Caco-2 (cell line): ENCODE data around the gene LRIG3. TPM values are rescaled to one million over a fixed set of nuclear protein-coding genes. Genes with fewer than 3 reads are reported as not detected.

Experiments
- BruUV-seq: library from RNA; stranded (reverse); fragments of 400-500 nt; replicated peaks from 2 replicates; lab custom pipeline; 2021; lab: Mats Ljungman, UMichigan
- CTCF ChIA-PET: fragments of 300-600 bp; sonication (Branson Sonifier 250); formaldehyde crosslinking; loops from one replicate; lab custom pipeline; 2022; ENCODE audit warnings: antibody characterized with exemption; lab: Charles Lee
- POLR2A ChIA-PET: fragments of 300-600 bp; sonication (Branson Sonifier 250); formaldehyde crosslinking; loops from one replicate; lab custom pipeline; 2022; ENCODE audit warnings: antibody characterized with exemption; lab: Charles Lee
- DNase-seq, 2 experiments: peaks; one replicate each; pipeline versions ENCODE4 v3.0.0 to v3.0.0-alpha.2; 2020 to 2022
- H3K27me3 ChIP-seq: replicated peaks from 2 replicates; pipeline ENCODE4 v1.6.0; 2011; ENCODE audit warnings: low read length; ENCODE audit not compliant: control insufficient read depth, insufficient read depth
- H3K36me3 ChIP-seq: 2 replicates; pipeline ENCODE4 v1.5.1; 2011; ENCODE audit warnings: low read length; ENCODE audit not compliant: control insufficient read depth, insufficient read depth
- H3K4me1 ChIP-seq: fragments of 250-450 bp; sonication (Bioruptor Pico); 2 replicates; pipeline ENCODE4 v1.5.1; 2020; ENCODE audit warnings: mild to moderate bottlenecking
- H3K4me3 ChIP-seq: 2 replicates; pipeline ENCODE4 v1.5.1; 2011; ENCODE audit warnings: low read depth, mild to moderate bottlenecking, control low read depth, low read length
- H3K9me3 ChIP-seq: fragments of 250-450 bp; sonication (Bioruptor Pico); 2 replicates; pipeline ENCODE4 v1.5.1; 2020; ENCODE audit warnings: mild to moderate bottlenecking, moderate library complexity
- H3K27ac Mint-ChIP-seq: one replicate; pipeline ENCODE4 v1.8.0; 2022; ENCODE audit warnings: mixed read lengths; ENCODE audit not compliant: unreplicated experiment
- H3K27me3 Mint-ChIP-seq: one replicate; pipeline ENCODE4 v1.8.0; 2022; ENCODE audit warnings: mixed read lengths; ENCODE audit not compliant: insufficient read depth, unreplicated experiment
- H3K36me3 Mint-ChIP-seq: one replicate; pipeline ENCODE4 v1.8.0; 2022; ENCODE audit warnings: mild to moderate bottlenecking, mixed read lengths; ENCODE audit not compliant: insufficient read depth, unreplicated experiment
- H3K4me1 Mint-ChIP-seq: one replicate; pipeline ENCODE4 v1.8.0; 2022; ENCODE audit warnings: low read depth, mixed read lengths; ENCODE audit not compliant: unreplicated experiment
- H3K4me3 Mint-ChIP-seq: one replicate; pipeline ENCODE4 v1.8.0; 2022; ENCODE audit warnings: mild to moderate bottlenecking, moderate library complexity, mixed read lengths; ENCODE audit not compliant: unreplicated experiment
- H3K9me3 Mint-ChIP-seq: one replicate; pipeline ENCODE4 v1.8.0; 2022; ENCODE audit warnings: mixed read lengths; ENCODE audit not compliant: unreplicated experiment
- CTCF ChIP-seq, 2 experiments: fragments of 200-600 bp in 1 of 2; IDR thresholded peaks; 1 replicate in 1 of 2; 2 replicates in 1 of 2; pipeline versions ENCODE4 v1.5.1 to v1.8.0; 2011 to 2022; ENCODE audit warnings: antibody characterized with exemption in 1 of 2, control low read depth in 1 of 2, inconsistent platforms in 1 of 2, low read depth in 1 of 2, low read length in 1 of 2, mild to moderate bottlenecking in 1 of 2, moderate library complexity in 1 of 2; ENCODE audit not compliant: insufficient read depth in 1 of 2, severe bottlenecking in 1 of 2, unreplicated experiment in 1 of 2
- intact Hi-C: fragments of 100-400 bp; cut with micrococcal nuclease; formaldehyde crosslinking; loops from one replicate; pipeline ENCODE4 v1.10.0; 2022; ENCODE audit not compliant: unreplicated experiment
- total RNA-seq: library from RNA; stranded (reverse); gene quantifications from 2 replicates; pipeline ENCODE4 v1.2.3, GENCODE V29; 2022

LRIG3 gene
- total RNA-seq, 1 experiment from 2014 or later = 19.1 TPM

GRCh38 chr12:58894040-58894439 is 26.3 kb downstream of the LRIG3 start:
- no peak overlapping the region for H3K27ac Mint-ChIP-seq
- H3K27me3 ChIP-seq = no peaks in the 10 kb centered on the region
- H3K9me3 ChIP-seq = no peaks in the 10 kb centered on the region
- TF ChIP-seq CTCF (IDR thresholded peaks at IDR 0.05; ENCODE audit: insufficient read depth in 1 of 2, low read depth in 1 of 2, low read length in 1 of 2, severe bottlenecking in 1 of 2, unreplicated experiment in 1 of 2) = no peak
- H3K9me3 Mint-ChIP-seq = no peaks in the 10 kb centered on the region
- BruUV-seq = no TSS peak
- ChIA-PET POLR2A (no interaction called here), CTCF (no interaction called here)
- H3K4me1 ChIP-seq = peaks cover 8% of the 10 kb centered on the region
- no peak overlapping the region for H3K4me3 Mint-ChIP-seq
- no peaks in the 10 kb centered on the region for H3K27me3 Mint-ChIP-seq
- no peak for DNase-seq
- no peaks in the 10 kb centered on the region for H3K36me3 ChIP-seq
- H3K4me1 Mint-ChIP-seq = peaks cover 6% of the 10 kb centered on the region
- intact Hi-C loops = no loop called here
- H3K36me3 Mint-ChIP-seq = peaks cover 9% of the 10 kb centered on the region
- H3K4me3 ChIP-seq = no peak overlapping the region

GRCh38 chr12:58893495-58893894 is 26.8 kb downstream of the LRIG3 start:
- no peaks in the 10 kb centered on the region for H3K9me3 Mint-ChIP-seq
- H3K4me3 ChIP-seq = no peak overlapping the region
- H3K27me3 ChIP-seq = no peaks in the 10 kb centered on the region
- no peaks in the 10 kb centered on the region for H3K27me3 Mint-ChIP-seq
- peaks cover 4% of the 10 kb centered on the region for H3K4me1 Mint-ChIP-seq
- no peak overlapping the region for H3K27ac Mint-ChIP-seq
- no peak for TF ChIP-seq CTCF (IDR thresholded peaks at IDR 0.05; ENCODE audit: insufficient read depth in 1 of 2, low read depth in 1 of 2, low read length in 1 of 2, severe bottlenecking in 1 of 2, unreplicated experiment in 1 of 2)
- ChIA-PET CTCF (no interaction called here), POLR2A (no interaction called here)
- BruUV-seq = no TSS peak
- peaks cover 8% of the 10 kb centered on the region for H3K4me1 ChIP-seq
- no peaks in the 10 kb centered on the region for H3K9me3 ChIP-seq
- H3K36me3 ChIP-seq = no peaks in the 10 kb centered on the region
- intact Hi-C loops = no loop called here
- peaks cover 9% of the 10 kb centered on the region for H3K36me3 Mint-ChIP-seq
- no peak for DNase-seq
- H3K4me3 Mint-ChIP-seq = no peak overlapping the region

- no peak overlapping the region for H3K27ac Mint-ChIP-seq
- H3K4me3 Mint-ChIP-seq = no peak overlapping the region
- no peaks in the 10 kb centered on the region for H3K4me1 Mint-ChIP-seq
- no peaks in the 10 kb centered on the region for H3K9me3 Mint-ChIP-seq
- intact Hi-C loops = no loop called here
- no TSS peak for BruUV-seq
- DNase-seq = no peak
- no peak for TF ChIP-seq CTCF (IDR thresholded peaks at IDR 0.05; ENCODE audit: insufficient read depth in 1 of 2, low read depth in 1 of 2, low read length in 1 of 2, severe bottlenecking in 1 of 2, unreplicated experiment in 1 of 2)
- POLR2A ChIA-PET = no interaction called here
- no peaks in the 10 kb centered on the region for H3K27me3 Mint-ChIP-seq
- no peaks in the 10 kb centered on the region for H3K4me1 ChIP-seq
- H3K9me3 ChIP-seq = no peaks in the 10 kb centered on the region
- H3K27me3 ChIP-seq = no peaks in the 10 kb centered on the region
- CTCF ChIA-PET = no interaction called here
- no peak overlapping the region for H3K4me3 ChIP-seq
- H3K36me3 ChIP-seq = no peaks in the 10 kb centered on the region
- peaks cover 21% of the 10 kb centered on the region for H3K36me3 Mint-ChIP-seq
Measured at GRCh38 chr12:58889557-58889956, 30.7 kb downstream of the LRIG3 start.
